NOMO-1 treated with DMSO at 0.1 percent for 48 hours (cell line): Measurements from ENCODE around the gene HLA-DPB1.
"Not testable (repeated sequence)": the region's sequence is repeated elsewhere in the genome, so short reads cannot be mapped to it uniquely, and the experiment has no call there.

Experiments
- DNase-seq: peaks from one replicate; lab custom pipeline; 2025; ENCODE audit not compliant: unreplicated experiment; lab: John Stamatoyannopoulos, UW

Gene HLA-DPB1

GRCh38 chr6:33075568-33076405, at the start of gene HLA-DPB1:
Gene HLA-DPB1 (plus strand): TSS chr6:33075990. CDS start chr6:33076042, 52 bp downstream.
- peak; percentile 95 for DNase-seq

- peak; percentile 17 for DNase-seq
Measured at GRCh38 chr6:33028220-33028849, 47.5 kb upstream of the HLA-DPB1 start.

GRCh38 chr6:33029328-33030184, 46.2 kb upstream of the HLA-DPB1 start:
- peak; percentile 80 for DNase-seq

GRCh38 chr6:33030245-33030644, 45.5 kb upstream of the HLA-DPB1 start:
- no peak for DNase-seq

GRCh38 chr6:33034554-33034953, 41.2 kb upstream of the HLA-DPB1 start:
- no peak for DNase-seq

GRCh38 chr6:33036535-33036934, 39.3 kb upstream of the HLA-DPB1 start:
- no peak for DNase-seq

GRCh38 chr6:33040157-33040556, 35.6 kb upstream of the HLA-DPB1 start:
- DNase-seq, result no peak

GRCh38 chr6:33049323-33050013, 26.3 kb upstream of the HLA-DPB1 start:
- no peak for DNase-seq

GRCh38 chr6:33050014-33050810, 25.6 kb upstream of the HLA-DPB1 start:
- DNase-seq, result peak; percentile 60

GRCh38 chr6:33052627-33053026, 23.2 kb upstream of the HLA-DPB1 start:
- no peak for DNase-seq

- DNase-seq, result no peak
Measured at GRCh38 chr6:33053230-33053629, 22.6 kb upstream of the HLA-DPB1 start.

GRCh38 chr6:33057222-33058150, 18.3 kb upstream of the HLA-DPB1 start:
- peak; percentile 71 for DNase-seq

GRCh38 chr6:33061987-33062386, 13.8 kb upstream of the HLA-DPB1 start:
- DNase-seq, result peak; percentile 92

- not testable (repeated sequence) for DNase-seq
Measured at GRCh38 chr6:33063435-33063834, 12.4 kb upstream of the HLA-DPB1 start.

GRCh38 chr6:33064723-33065122, 11.1 kb upstream of the HLA-DPB1 start:
- DNase-seq, result no peak

GRCh38 chr6:33065312-33065711, 10.5 kb upstream of the HLA-DPB1 start:
- no peak for DNase-seq

GRCh38 chr6:33066917-33067521, 8.8 kb upstream of the HLA-DPB1 start:
- DNase-seq, result no peak

GRCh38 chr6:33069021-33069738, 6.6 kb upstream of the HLA-DPB1 start:
- DNase-seq, result no peak
